Measurements from ENCODE around the gene STAB2. TPM values are rescaled to one million over a fixed set of nuclear protein-coding genes. Genes with fewer than 3 reads are reported as not detected.
A peak's percentile ranks its signal among the peaks of the same experiment; 100 is the strongest.

The STAB2 gene
- total RNA-seq, 1 donor from 2014 or later = 15.1 TPM

DNA sequence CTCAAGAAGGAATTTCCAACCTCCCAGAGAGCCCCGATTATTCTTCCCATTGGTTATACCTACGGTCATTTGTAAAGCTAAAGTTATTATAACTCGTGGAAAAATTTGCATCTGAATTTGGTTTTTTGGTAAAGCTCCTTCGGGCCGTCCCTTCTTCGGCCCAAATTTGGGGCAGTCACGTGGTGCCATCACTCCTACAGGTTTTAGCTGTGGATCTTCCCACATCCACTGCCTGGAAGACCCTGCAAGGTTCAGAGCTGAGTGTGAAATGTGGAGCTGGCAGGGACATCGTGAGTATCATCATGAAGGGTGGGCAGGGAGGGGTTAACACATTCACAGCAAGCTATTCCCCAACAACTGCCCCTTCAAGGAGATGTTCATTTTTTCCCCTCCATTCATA is 148.2 kb downstream of the STAB2 start:
- no peak for DNase-seq (ENCODE audit: low spot score)

DNA sequence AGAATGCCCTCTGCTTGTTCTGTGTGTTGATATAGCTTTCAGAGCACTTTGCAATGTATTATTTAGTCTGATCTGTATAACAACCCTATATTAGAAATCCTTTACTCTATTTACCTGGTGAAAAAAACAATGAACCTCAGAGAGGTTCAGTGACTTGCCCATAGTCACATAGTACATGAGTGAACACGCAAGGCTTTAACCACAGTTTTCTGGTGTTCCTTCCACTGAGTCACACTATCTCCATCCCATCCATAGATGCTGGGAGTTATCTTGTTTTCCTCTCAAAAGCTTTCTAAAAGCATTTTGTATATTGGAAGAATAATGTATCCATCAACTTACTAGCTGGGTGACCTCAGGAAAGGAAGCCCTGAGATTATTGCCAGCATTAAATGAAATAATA is 149.5 kb downstream of the STAB2 start:
- DNase-seq (ENCODE audit: low spot score) (no peak), ATAC-seq (no peak)

More for the DNA sequence above, 148.2 kb downstream of the STAB2 start:
- ATAC-seq = no peak

GRCh38 chr12:103737881-103738280 is 150.8 kb downstream of the STAB2 start:
- ATAC-seq = no peak

DNA sequence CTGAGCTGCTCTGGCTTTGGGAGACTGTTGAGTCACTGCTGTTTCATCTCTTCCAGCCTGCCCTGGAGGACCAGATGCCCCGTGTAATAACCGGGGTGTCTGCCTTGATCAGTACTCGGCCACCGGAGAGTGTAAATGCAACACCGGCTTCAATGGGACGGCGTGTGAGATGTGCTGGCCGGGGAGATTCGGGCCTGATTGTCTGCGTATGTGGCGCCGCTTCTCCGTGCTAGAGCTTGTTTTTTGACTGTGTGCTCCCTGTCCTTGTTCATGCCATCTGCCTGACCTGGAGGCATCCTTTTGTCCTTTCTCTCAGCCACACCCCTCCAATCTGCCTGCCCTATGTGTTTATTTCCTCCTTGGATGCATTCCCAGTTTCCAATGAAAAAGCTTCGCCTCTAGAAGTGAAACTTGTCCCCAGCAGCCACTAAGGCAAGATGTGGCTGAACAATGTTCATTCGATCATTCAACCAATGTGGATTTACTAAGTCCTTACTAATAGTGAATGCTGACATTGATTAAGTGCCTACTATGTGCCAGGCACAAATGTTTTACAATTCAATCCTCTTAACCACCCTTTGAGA is 155.4 kb downstream of the STAB2 start:
- DNase-seq (ENCODE audit: low spot score) = no peak
- ATAC-seq = peak; percentile 78

More at GRCh38 chr12:103737881-103738280, 150.8 kb downstream of the STAB2 start:
- DNase-seq (ENCODE audit: low spot score) = no peak

DNA sequence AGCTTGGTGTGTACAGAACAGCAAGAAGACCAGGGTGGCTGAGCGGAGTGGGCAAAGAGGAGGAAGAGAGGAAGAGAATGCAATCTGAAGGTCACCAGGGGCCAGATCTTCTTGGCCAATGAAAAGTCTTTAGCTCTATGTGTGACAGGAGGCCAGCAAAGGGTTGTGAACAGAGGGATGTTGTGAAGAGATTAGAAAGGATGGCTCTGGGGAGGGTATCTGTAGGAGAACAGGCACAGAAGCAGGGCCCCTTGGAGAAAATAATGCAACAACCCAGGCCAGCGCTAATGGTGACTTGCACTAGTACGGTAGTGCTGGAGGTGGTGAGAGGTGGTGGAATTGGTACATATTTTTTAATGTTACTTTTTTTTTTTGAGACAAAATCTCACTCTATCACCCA is 156.7 kb downstream of the STAB2 start:
- no peak for DNase-seq (ENCODE audit: low spot score)
- no peak for ATAC-seq

DNA sequence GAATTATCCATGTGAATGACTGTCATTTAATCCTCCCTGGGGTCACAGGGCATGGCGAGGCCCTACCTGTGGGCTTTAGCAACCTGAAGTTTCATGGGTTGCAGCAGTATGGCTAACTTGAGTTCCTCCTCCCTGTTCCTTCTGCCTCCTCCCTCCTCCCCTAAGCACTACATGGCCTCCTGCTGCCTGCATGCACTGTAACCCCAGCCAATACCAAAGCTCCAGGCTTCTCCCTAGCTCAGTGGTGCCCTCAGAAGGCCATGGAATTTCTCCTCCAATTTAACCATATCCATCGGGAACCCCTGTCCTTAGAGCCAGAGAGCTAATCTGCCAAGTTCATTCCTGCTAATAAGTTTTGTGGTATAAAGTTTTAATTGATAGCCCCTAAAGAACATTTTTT is 158.9 kb downstream of the STAB2 start:
- DNase-seq (ENCODE audit: low spot score) = no peak
- no peak for ATAC-seq

- no peak for ATAC-seq
- no peak for DNase-seq (ENCODE audit: low spot score)
Measured at GRCh38 chr12:103748002-103748401, 160.9 kb downstream of the STAB2 start.

DNA sequence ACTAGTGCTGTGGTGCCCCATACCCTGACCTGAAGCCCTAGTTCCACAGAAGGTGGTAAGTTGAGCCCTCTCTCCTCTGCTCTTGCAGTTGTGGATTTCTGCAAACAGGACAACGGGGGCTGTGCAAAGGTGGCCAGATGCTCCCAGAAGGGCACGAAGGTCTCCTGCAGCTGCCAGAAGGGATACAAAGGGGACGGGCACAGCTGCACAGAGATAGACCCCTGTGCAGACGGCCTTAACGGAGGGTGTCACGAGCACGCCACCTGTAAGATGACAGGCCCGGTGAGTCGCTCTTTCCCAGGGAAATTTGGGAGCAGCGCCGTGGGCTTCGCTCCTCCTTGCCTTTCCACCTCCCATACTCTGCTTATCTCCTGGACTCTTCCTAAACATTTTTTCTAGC is 161.8 kb downstream of the STAB2 start:
- no peak for DNase-seq (ENCODE audit: low spot score)
- no peak for ATAC-seq

- DNase-seq (ENCODE audit: low spot score) (no peak), ATAC-seq (no peak)
Measured at GRCh38 chr12:103751171-103751570, 164.1 kb downstream of the STAB2 start.

DNA sequence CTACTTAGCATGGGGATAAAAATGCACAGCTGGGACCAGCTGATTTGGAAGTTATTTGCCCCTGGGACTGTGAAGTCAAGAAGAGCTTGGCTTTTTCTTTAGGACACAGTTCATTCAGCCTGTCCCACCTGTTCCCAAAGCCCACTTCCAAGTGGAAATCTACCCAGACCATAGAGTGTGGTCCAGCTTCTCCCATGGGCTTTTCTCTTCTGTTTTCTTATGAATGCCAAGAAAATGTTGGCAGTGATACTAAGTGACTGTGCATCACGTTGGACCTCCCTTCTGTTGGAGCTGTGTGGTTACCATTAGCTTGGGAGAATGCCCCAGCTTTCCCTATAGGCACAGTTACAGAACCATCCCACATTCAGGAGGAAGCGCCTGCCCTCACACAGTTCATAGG is 164.5 kb downstream of the STAB2 start:
- ATAC-seq (no peak), DNase-seq (ENCODE audit: low spot score) (no peak)

DNA sequence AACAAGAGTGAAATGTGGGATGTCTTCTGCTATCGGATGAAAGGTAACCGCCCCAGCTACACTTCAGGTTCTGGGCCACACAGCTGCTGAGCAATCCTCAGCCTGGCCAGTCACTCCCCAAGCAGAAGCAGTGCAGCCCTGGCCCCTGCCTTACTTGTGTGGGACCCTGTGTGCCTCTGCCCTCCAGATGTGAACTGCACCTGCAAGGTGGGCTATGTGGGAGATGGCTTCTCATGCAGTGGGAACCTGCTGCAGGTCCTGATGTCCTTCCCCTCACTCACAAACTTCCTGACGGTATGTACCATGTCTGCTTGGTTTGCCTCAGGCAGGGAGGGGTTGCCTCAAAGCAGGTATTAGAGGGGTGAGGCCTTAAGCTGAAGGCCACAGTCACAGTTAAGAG is 168.4 kb downstream of the STAB2 start:
- ATAC-seq (no peak), DNase-seq (ENCODE audit: low spot score) (no peak)

- DNase-seq (ENCODE audit: low spot score) (no peak), ATAC-seq (no peak)
Measured at GRCh38 chr12:103756443-103756842, 169.4 kb downstream of the STAB2 start.

DNA sequence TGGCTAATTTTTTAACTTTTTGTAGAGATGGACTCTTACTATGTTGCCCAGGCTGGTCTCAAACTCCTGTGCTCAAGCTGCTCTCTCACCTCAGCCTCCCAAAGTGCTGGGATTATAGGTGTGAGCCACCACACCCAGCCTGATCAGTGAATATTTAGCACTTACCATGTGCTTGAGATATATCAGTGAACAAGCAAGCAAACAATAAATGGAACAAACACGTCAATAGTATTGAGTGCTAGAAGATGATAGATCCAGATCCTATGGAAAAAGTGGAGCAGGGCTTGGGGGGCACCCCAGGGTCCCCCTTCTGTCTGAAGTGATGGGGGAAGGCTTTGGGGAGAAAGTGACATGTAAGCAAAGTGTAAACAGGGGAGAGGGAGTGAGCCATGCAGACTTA is 170.2 kb downstream of the STAB2 start:
- ATAC-seq (no peak), DNase-seq (ENCODE audit: low spot score) (no peak)

GRCh38 chr12:103758310-103759089 is 171.4 kb downstream of the STAB2 start:
- peak; percentile 70 for ATAC-seq
- no peak for DNase-seq (ENCODE audit: low spot score)

DNA sequence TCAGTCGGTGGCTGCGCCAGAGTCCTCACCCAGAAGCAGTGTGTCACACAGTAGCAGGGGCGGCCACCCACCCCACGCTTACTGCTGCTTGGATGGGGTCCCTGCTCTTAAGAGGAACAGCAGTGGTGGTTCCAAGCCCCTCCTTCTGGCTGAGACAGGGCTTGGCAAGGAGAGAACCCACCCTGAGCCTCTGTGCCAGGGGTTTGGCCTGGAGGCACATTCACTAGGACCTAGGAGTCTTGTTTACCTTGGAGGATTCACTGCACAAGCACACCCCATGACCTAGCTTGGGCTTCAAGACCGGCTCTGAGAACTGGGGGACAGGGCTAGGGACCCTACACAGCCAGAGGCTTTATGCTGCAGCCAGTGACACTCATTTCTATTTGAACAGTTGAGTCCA is 175.4 kb downstream of the STAB2 start:
- ATAC-seq (no peak), DNase-seq (ENCODE audit: low spot score) (no peak)

DNA sequence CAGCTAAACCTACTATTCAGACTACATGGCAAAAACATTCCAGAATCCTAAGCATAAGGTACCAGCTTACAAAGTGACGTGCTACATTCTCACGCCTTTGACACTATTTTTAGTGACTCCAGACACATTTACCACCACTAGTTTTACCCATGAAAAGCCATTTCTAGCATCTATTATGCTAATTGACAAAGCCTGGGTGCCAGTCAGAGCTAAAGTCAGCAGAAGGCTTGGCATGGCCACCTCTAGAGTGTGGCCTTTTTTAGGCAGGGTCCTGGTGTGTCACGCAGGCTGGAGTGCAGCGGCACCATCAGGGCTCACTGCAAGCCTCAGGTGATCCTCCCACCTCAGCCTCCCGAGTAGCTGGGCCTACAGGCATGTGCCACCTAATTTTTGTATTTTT is 178.2 kb downstream of the STAB2 start:
- no peak for ATAC-seq

DNA sequence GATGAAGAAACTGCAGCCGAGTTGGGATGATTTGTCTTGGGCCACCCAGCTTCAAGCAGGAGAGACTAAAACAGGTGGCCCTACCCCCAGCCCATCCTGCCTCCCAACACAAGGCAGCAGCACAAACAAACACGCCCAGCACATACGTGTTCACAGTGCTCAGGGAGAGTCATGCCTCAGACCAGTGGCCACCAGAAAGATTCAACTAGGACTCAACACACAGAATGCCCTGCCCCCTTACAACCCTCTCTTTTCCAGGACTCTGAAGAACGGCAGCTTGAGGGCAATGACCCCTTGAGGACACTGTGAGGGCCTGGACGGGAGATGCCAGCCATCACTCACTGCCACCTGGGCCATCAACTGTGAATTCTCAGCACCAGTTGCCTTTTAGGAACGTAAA is 179.0 kb downstream of the STAB2 start:
- no peak for DNase-seq (ENCODE audit: low spot score)
- no peak for ATAC-seq

More for the DNA sequence above, 178.2 kb downstream of the STAB2 start:
- DNase-seq (ENCODE audit: low spot score) = no peak

- DNase-seq (ENCODE audit: low spot score) (no peak), ATAC-seq (peak; percentile 9)
Measured at GRCh38 chr12:103768467-103769123, 181.5 kb downstream of the STAB2 start.

- DNase-seq (ENCODE audit: low spot score) (no peak), ATAC-seq (no peak)
Measured at GRCh38 chr12:103769240-103769945, 182.3 kb downstream of the STAB2 start.

DNA sequence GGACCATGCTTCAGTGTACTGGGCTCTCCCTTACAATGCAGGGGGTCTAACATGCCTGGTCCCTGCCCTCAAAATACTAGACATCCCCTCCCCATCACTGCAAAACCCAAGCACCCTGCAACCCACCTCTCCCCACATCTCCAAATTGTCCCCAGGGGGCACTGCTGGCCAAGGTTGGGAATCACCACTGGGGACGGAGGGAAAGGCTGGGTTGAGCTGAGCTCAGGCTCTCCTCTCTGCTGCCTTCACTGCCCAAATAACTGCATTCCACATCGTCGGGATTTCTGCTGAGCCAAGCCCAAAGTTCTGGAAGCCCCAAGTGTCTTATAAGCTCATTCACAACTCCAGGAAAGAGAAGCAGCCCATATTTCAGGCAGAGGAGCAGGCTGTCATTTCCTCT is 184.4 kb downstream of the STAB2 start:
- ATAC-seq (peak; percentile 80), DNase-seq (ENCODE audit: low spot score) (peak; percentile 56)

DNA sequence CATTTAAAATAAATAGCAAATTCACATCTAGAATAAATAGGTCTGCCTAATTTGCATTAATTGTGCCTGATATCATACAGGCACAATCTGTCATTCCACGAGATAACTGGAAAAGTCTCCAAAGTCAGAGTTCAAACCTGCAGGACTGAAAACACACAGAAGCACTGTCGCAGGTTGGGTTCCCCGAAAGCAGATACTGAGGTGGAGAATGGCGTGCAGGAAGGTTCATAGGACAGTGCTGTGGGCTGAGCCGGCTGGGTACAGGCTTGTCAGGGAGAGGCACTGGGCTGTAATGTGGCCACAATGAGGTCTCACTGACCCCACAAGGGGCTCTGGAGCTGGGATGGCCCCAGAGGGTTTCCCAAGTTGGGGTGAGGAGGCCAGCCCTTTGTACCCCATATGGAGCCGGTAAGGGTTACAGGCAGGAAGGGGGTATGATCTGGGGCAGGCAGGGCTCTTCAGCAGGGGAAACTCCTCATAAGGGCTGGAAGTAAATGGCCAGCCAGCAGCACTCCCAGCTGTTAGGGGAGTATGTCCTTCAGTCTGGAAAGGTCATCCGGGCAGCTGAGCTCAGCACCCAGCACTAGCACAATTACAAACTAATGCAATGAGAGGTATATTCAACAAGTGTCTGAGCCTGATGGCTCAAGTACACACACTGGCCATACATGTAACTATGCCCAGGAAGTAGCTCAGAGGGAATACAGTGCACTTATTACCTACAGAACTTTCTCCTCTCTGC is 185.5 kb downstream of the STAB2 start:
- peak; percentile 24 for ATAC-seq
- DNase-seq (ENCODE audit: low spot score) = no peak

Measured in left lobe of liver (tissue), 2 donors.